Neural progenitor cell (in vitro differentiated cells): Measurements from ENCODE around the gene TRMT61A.

ENCODE experiments used
- EZH2 ChIP-seq: fragments of 200-600 bp; sonication (generic); IDR thresholded peaks from 2 replicates; pipeline ENCODE4 v1.6.1; 2017; ENCODE audit warnings: antibody characterized with exemption, mild to moderate bottlenecking, moderate library complexity
- TF ChIP-seq, protein P1 (sequence below): fragments of 200-600 bp; sonication (generic); IDR thresholded peaks from 2 replicates; pipeline ENCODE4 v1.5.1; 2017; ENCODE audit warnings: antibody characterized with exemption, mild to moderate bottlenecking

GRCh38 chr14:103581206-103581605 is 52.2 kb downstream of the TRMT61A start:
- TF ChIP-seq, protein P1, sequence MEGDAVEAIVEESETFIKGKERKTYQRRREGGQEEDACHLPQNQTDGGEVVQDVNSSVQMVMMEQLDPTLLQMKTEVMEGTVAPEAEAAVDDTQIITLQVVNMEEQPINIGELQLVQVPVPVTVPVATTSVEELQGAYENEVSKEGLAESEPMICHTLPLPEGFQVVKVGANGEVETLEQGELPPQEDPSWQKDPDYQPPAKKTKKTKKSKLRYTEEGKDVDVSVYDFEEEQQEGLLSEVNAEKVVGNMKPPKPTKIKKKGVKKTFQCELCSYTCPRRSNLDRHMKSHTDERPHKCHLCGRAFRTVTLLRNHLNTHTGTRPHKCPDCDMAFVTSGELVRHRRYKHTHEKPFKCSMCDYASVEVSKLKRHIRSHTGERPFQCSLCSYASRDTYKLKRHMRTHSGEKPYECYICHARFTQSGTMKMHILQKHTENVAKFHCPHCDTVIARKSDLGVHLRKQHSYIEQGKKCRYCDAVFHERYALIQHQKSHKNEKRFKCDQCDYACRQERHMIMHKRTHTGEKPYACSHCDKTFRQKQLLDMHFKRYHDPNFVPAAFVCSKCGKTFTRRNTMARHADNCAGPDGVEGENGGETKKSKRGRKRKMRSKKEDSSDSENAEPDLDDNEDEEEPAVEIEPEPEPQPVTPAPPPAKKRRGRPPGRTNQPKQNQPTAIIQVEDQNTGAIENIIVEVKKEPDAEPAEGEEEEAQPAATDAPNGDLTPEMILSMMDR = no peak
- no peak for TF ChIP-seq EZH2
